HUDEP-2 (cell line): ENCODE results near the gene ERF.
"Not testable (repeated sequence)": the region's sequence is repeated elsewhere in the genome, so short reads cannot be mapped to it uniquely, and the experiment has no call there.

ENCODE experiments used
- DNase-seq, 76 experiments: peaks; one replicate each; lab custom pipeline; 2025; ENCODE audit not compliant: unreplicated experiment in 76 of 76; lab: John Stamatoyannopoulos, UW

ERF gene

GRCh38 chr19:42257842-42258241 lies 2.9 kb upstream of the ERF start:
- not testable (repeated sequence) for DNase-seq

- no peak for DNase-seq
These were observed 1.1 kb upstream of the ERF start for GRCh38 chr19:42255766-42256745.

- peak in 54 of 76 experiments; percentile 18 to 76 (median 56) for DNase-seq
These were observed 659 bp downstream of the ERF start for GRCh38 chr19:42254089-42254849.

GRCh38 chr19:42253245-42254088 lies 1.5 kb downstream of the ERF start:
- DNase-seq, result peak in 50 of 76 experiments; percentile 19 to 75 (median 54)

GRCh38 chr19:42252365-42253244 lies 2.3 kb downstream of the ERF start:
- DNase-seq, result peak in 4 of 76 experiments; percentile 20 to 50 (median 24)

GRCh38 chr19:42251572-42252358 lies 3.2 kb downstream of the ERF start:
- DNase-seq, result no peak

GRCh38 chr19:42250666-42251531 lies 4.0 kb downstream of the ERF start:
- no peak for DNase-seq

- DNase-seq, result no peak
These were observed 4.7 kb downstream of the ERF start for GRCh38 chr19:42250183-42250665.

- DNase-seq, result no peak
These were observed 5.2 kb downstream of the ERF start for GRCh38 chr19:42249769-42250168.

- DNase-seq, result no peak
These were observed 5.7 kb downstream of the ERF start for GRCh38 chr19:42249149-42249750.

- DNase-seq, result no peak
These were observed 6.4 kb downstream of the ERF start for GRCh38 chr19:42248270-42249148.

GRCh38 chr19:42247640-42248199 lies 7.2 kb downstream of the ERF start:
- no peak for DNase-seq

GRCh38 chr19:42246922-42247639 lies 7.8 kb downstream of the ERF start:
- peak in 32 of 76 experiments; percentile 12 to 78 (median 40) for DNase-seq

- DNase-seq, result no peak
These were observed 8.6 kb downstream of the ERF start for GRCh38 chr19:42246143-42246921.

GRCh38 chr19:42245231-42245630 lies 9.7 kb downstream of the ERF start:
- DNase-seq, result no peak
